Measurements from ENCODE around the gene IVD.

IVD gene

DNA sequence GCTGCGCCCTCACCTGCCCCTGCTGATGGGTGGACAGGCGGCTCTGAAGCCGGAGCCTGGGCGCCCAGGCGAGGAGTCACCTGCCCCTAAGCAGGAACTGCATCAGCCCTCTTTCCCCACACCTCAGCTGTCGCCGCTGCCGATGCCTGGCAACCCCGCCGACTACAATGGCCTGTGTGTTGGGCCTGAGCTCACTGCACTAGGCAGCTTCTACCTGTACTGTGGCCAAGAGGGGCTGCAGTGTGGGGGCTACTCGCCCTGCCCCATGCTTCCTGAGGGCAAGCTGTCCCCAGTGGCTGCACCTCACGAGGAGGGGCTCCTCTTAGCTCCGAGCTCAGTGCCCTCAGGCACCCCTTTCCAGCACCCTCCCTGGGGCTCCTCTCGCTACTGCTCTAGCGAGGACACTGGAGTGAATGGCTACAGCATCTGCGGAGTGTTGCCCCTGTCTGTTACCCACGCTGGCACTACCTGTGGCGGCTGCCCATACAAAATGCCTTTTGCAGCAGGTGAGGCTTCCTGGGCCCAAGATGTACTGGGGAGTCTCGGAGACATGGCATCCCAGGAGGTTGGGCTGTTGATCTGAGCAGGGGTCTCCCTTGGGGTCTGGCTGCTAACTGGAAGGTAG, 53.9 kb downstream of the IVD start:
- TF ChIP-seq, protein P1, sequence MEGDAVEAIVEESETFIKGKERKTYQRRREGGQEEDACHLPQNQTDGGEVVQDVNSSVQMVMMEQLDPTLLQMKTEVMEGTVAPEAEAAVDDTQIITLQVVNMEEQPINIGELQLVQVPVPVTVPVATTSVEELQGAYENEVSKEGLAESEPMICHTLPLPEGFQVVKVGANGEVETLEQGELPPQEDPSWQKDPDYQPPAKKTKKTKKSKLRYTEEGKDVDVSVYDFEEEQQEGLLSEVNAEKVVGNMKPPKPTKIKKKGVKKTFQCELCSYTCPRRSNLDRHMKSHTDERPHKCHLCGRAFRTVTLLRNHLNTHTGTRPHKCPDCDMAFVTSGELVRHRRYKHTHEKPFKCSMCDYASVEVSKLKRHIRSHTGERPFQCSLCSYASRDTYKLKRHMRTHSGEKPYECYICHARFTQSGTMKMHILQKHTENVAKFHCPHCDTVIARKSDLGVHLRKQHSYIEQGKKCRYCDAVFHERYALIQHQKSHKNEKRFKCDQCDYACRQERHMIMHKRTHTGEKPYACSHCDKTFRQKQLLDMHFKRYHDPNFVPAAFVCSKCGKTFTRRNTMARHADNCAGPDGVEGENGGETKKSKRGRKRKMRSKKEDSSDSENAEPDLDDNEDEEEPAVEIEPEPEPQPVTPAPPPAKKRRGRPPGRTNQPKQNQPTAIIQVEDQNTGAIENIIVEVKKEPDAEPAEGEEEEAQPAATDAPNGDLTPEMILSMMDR (conservative IDR thresholded peaks at IDR 0.05; ENCODE audit: low read depth, low read length), result no peak
- DNase-seq (ENCODE audit: low read depth), result no peak
- H3K4me3 ChIP-seq (ENCODE audit: low read depth, low read length), result no peak overlapping the region

- TF ChIP-seq, protein P1 (conservative IDR thresholded peaks at IDR 0.05; ENCODE audit: low read depth, low read length), result no peak
- DNase-seq (ENCODE audit: low read depth), result no peak
Observed at GRCh38 chr15:40460404-40460803, 54.8 kb downstream of the IVD start.

DNA sequence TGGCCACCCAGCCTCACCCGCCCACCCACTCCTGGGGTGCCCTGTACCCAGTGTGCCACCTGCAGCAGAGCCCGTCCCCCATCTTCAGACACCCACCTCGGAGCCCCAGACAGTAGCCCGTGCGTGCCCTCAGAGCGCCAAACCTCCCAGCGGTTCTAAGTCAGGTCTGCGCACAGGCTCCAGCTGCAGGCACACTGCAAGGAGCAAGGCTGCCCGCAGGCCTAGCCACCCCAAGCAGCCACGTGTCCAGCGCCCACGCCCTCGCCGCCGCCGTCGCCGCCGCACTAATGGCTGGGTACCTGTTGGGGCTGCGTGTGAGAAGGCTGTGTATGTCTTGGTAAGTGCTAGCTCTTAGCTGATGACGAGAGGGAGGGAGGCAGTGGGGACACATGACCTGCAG, 56.4 kb downstream of the IVD start:
- no peak overlapping the region for H3K4me3 ChIP-seq (ENCODE audit: low read depth, low read length)
- no peak for DNase-seq (ENCODE audit: low read depth)
- TF ChIP-seq, protein P1 (conservative IDR thresholded peaks at IDR 0.05; ENCODE audit: low read depth, low read length), result no peak

More at GRCh38 chr15:40460404-40460803, 54.8 kb downstream of the IVD start:
- H3K4me3 ChIP-seq (ENCODE audit: low read depth, low read length), result no peak overlapping the region

GRCh38 chr15:40463279-40463678, 57.7 kb downstream of the IVD start:
- no peak for DNase-seq (ENCODE audit: low read depth)
- H3K4me3 ChIP-seq (ENCODE audit: low read depth, low read length), result no peak overlapping the region
- TF ChIP-seq, protein P1 (conservative IDR thresholded peaks at IDR 0.05; ENCODE audit: low read depth, low read length), result no peak

DNA sequence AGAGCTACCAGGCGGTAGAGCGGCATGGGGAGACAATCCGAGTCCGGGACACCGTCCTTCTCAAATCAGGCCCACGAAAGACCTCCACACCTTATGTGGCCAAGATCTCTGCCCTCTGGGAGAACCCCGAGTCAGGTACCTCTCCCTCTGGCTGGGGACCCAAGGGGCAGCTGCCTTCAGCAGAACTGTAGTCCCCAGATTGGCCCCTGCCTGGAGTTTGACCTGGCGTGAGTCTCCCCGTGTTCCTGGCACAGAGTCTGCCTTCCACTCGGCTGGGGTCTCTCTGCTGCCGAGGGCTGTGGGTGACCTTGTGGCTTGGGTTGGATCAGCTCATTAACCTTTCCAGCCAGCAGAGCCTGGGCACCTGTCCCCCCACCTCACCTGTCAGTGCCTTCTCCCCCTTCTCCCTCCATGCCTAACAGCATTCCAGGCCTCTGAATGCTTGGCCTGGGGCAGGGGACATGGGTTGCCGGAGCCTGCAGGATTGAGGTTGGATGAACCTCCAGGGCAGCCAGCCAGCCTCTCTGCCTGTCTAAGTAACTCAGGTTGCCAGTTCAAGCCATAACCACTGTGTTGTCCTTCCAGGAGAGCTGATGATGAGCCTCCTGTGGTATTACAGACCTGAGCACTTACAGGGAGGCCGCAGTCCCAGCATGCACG, 58.4 kb downstream of the IVD start:
- no peak for DNase-seq (ENCODE audit: low read depth)
- no peak overlapping the region for H3K4me3 ChIP-seq (ENCODE audit: low read depth, low read length)
- TF ChIP-seq, protein P1 (conservative IDR thresholded peaks at IDR 0.05; ENCODE audit: low read depth, low read length), result no peak

GRCh38 chr15:40464595-40465185, 59.1 kb downstream of the IVD start:
- H3K4me3 ChIP-seq (ENCODE audit: low read depth, low read length), result no peak overlapping the region
- TF ChIP-seq, protein P1 (conservative IDR thresholded peaks at IDR 0.05; ENCODE audit: low read depth, low read length), result no peak
- no peak for DNase-seq (ENCODE audit: low read depth)
